PC-9 (cell line): ENCODE measurements around the gene GPR89A. TPM values are rescaled to one million over a fixed set of nuclear protein-coding genes. Genes with fewer than 3 reads are reported as not detected.

Experiments used
- BruUV-seq: library from RNA; stranded (reverse); fragments of 400-500 nt; replicated peaks from 2 replicates; lab custom pipeline; 2021; lab: Mats Ljungman, UMichigan
- CTCF ChIA-PET: fragments of 300-600 bp; sonication (Branson Sonifier 250); formaldehyde crosslinking; loops from one replicate; lab custom pipeline; 2022; ENCODE audit warnings: antibody characterized with exemption; lab: Charles Lee
- POLR2A ChIA-PET: fragments of 300-600 bp; sonication (Branson Sonifier 250); formaldehyde crosslinking; loops from one replicate; lab custom pipeline; 2022; ENCODE audit warnings: antibody characterized with exemption; ENCODE audit not compliant: unreplicated experiment; lab: Charles Lee
- DNase-seq, 2 experiments: peaks; one replicate each; pipeline versions ENCODE4 v3.0.0 to v3.0.0-alpha.2; 2015 to 2022; ENCODE audit warnings: mixed read lengths in 1 of 2
- H2AFZ ChIP-seq: fragments of 200-600 bp; sonication (generic); 2 replicates; pipeline ENCODE4 v1.8.1; 2017; ENCODE audit warnings: antibody characterized with exemption
- H3F3A ChIP-seq: fragments of 200-600 bp; sonication (generic); 2 replicates; pipeline ENCODE4 v1.8.1; 2017; ENCODE audit warnings: antibody characterized with exemption, mild to moderate bottlenecking, low read depth; ENCODE audit not compliant: insufficient read depth
- H3K27ac ChIP-seq: fragments of 200-600 bp; sonication (generic); 2 replicates; pipeline ENCODE4 v1.6.1; 2016; ENCODE audit warnings: mixed run types
- H3K27me3 ChIP-seq: fragments of 200-600 bp; sonication (generic); 2 replicates; pipeline ENCODE4 v1.6.1; 2016; ENCODE audit warnings: low read depth, mixed run types; ENCODE audit not compliant: insufficient read depth
- H3K36me3 ChIP-seq: fragments of 200-600 bp; sonication (generic); 2 replicates; pipeline ENCODE4 v1.6.1; 2016; ENCODE audit warnings: low read depth, mixed run types
- H3K4me1 ChIP-seq: fragments of 200-600 bp; sonication (generic); replicated peaks from 2 replicates; pipeline ENCODE4 v1.6.1; 2016; ENCODE audit warnings: mixed run types; ENCODE audit not compliant: insufficient read depth
- H3K4me2 ChIP-seq: fragments of 200-600 bp; sonication (generic); 2 replicates; pipeline ENCODE4 v1.6.1; 2017; ENCODE audit warnings: mixed run types
- H3K4me3 ChIP-seq: fragments of 200-600 bp; sonication (generic); 2 replicates; pipeline ENCODE4 v1.6.1; 2016; ENCODE audit warnings: mixed run types
- H3K79me2 ChIP-seq: fragments of 200-600 bp; sonication (generic); 2 replicates; pipeline ENCODE4 v1.6.1; 2017; ENCODE audit warnings: low read depth, mixed run types
- H3K9me2 ChIP-seq: fragments of 200-600 bp; sonication (generic); 2 replicates; pipeline ENCODE4 v1.8.1; 2017; ENCODE audit warnings: mild to moderate bottlenecking; ENCODE audit not compliant: insufficient read depth
- H3K9me3 ChIP-seq: fragments of 200-600 bp; sonication (generic); 2 replicates; pipeline ENCODE4 v1.8.1; 2016; ENCODE audit warnings: low read depth; ENCODE audit not compliant: insufficient read depth
- H4K20me1 ChIP-seq: fragments of 200-600 bp; sonication (generic); 2 replicates; pipeline ENCODE4 v1.8.1; 2017; ENCODE audit not compliant: insufficient read depth
- EZH2 ChIP-seq: fragments of 200-600 bp; sonication (generic); IDR thresholded peaks from 2 replicates; pipeline ENCODE4 v1.8.0; 2017; ENCODE audit warnings: antibody characterized with exemption, low read depth
- intact Hi-C: fragments of 100-400 bp; cut with micrococcal nuclease; formaldehyde crosslinking; loops from one replicate; pipeline ENCODE4 v1.10.0; 2022; ENCODE audit not compliant: unreplicated experiment
- total RNA-seq: library from RNA; stranded (reverse); gene quantifications from 2 replicates; pipeline ENCODE4 v1.2.3, GENCODE V29; 2021
- TF ChIP-seq, protein P1 (sequence below): fragments of 200-600 bp; sonication (generic); conservative IDR thresholded peaks from 2 replicates; pipeline ENCODE4 v1.6.1; 2017; ENCODE audit warnings: mixed run types, antibody characterized with exemption, mild to moderate bottlenecking, moderate library complexity

Gene GPR89A
- total RNA-seq, 1 experiment from 2014 or later, result 20.4 TPM

DNA sequence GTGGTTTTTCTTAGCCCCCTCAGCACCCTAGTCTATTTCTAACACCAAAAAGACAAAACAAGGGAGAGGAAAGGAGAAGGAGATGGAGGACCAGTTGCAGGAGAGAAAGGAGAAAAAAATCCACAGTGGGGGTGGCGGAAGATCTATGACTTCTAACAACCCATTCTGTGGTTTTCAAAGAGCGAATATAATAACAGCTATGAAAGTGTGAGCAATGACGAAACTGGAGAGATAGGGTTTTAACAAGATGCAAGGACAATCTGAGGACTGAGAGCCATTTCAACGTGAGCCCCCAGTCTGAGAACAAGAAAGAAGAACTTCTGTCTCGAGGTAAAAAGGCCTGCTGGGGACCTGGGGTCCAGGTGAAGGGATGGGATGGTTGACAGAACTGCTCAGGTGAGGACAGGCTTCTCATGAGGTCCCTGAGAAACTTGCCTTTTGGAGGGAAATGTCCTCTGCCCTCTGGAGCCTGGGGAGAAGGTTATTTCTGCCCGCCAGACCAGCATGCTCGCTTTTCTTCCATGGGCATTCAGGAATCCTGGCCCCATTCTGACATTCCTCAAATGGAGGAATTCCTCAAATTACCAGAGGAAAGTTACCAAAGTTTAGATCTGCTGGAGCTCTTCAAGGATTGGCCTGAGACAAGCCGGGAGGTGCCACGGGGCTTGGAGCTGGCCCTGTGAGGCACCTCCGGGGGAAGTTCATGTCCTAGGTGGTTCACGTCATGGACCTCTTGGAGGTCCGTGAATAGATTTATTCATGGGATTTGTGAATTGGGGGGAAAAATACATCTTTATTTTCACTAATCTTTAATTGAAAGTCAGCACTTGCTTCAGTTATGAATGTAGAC lies 111.7 kb downstream of the GPR89A start, which contains the start of gene CD160:
Gene CD160, plus strand, starts transcription at position 270 of the 850 bp plus-strand sequence. CDS start 8,829 bp downstream, outside the sequence.
- intact Hi-C loops, result loop anchor here (5.0 kb wide), 2 partner anchors 63 to 103 kb away; partner anchors contain the start of genes POLR3C and RNF115
- H3K4me3 ChIP-seq, result no peak within 1 kb of the TSS

More for the DNA sequence above, 111.7 kb downstream of the GPR89A start, which contains the start of gene CD160:
- Histone ChIP-seq H3K79me2 (no peaks in the 10 kb centered on the region), H3K4me1 (peaks cover 6% of the 10 kb centered on the region), H3K4me2 (peak within 1 kb of the TSS; percentile 73; the same call in 1 of the 2 replicates), H2AFZ (no peak within 1 kb of the TSS), H3F3A (no peaks in the 10 kb centered on the region), H3K9me3 (no peaks in the 10 kb centered on the region), H3K27ac (no peak within 1 kb of the TSS), H3K36me3 (no peaks in the 10 kb centered on the region), H3K27me3 (no peaks in the 10 kb centered on the region), H4K20me1 (no peaks in the 10 kb centered on the region), H3K9me2 (no peaks in the 10 kb centered on the region)
- no peak for DNase-seq
- ChIA-PET CTCF (no interaction called here), POLR2A (no interaction called here)
- no TSS peak for BruUV-seq
- no peak for TF ChIP-seq EZH2
- TF ChIP-seq, protein P1, sequence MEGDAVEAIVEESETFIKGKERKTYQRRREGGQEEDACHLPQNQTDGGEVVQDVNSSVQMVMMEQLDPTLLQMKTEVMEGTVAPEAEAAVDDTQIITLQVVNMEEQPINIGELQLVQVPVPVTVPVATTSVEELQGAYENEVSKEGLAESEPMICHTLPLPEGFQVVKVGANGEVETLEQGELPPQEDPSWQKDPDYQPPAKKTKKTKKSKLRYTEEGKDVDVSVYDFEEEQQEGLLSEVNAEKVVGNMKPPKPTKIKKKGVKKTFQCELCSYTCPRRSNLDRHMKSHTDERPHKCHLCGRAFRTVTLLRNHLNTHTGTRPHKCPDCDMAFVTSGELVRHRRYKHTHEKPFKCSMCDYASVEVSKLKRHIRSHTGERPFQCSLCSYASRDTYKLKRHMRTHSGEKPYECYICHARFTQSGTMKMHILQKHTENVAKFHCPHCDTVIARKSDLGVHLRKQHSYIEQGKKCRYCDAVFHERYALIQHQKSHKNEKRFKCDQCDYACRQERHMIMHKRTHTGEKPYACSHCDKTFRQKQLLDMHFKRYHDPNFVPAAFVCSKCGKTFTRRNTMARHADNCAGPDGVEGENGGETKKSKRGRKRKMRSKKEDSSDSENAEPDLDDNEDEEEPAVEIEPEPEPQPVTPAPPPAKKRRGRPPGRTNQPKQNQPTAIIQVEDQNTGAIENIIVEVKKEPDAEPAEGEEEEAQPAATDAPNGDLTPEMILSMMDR, result no peak

Other genes with a start within 250 kb of the GPR89A start
- gene NBPF20, start 182.4 kb upstream of the GPR89A start, total RNA-seq, result 3.3 and 3.8 TPM in 2 replicates
- gene PDZK1, start 99.4 kb downstream of the GPR89A start, total RNA-seq, result 2.7 and 3.4 TPM in 2 replicates
- gene CD160, start 111.5 kb downstream of the GPR89A start, total RNA-seq, result not detected in 2 replicates
- gene RNF115, start 216.1 kb downstream of the GPR89A start, total RNA-seq, result 8.8 and 11.0 TPM in 2 replicates
- gene POLR3C, start 216.2 kb downstream of the GPR89A start, total RNA-seq, result 21.2 and 21.4 TPM in 2 replicates
- gene NUDT17, start 237.6 kb downstream of the GPR89A start, total RNA-seq, result 1.0 and 1.5 TPM in 2 replicates